Neuronal stem cell (in vitro differentiated cells): ENCODE measurements around the gene MSRB2.

Experiments used
- DNase-seq: peaks from one replicate; pipeline ENCODE4 v3.0.0-alpha.2; 2013; ENCODE audit warnings: low spot score
- H2AFZ ChIP-seq: one replicate; pipeline ENCODE4 v1.6.1; 2013; ENCODE audit warnings: mild to moderate bottlenecking, low read length, inconsistent platforms
- H2AK5ac ChIP-seq: 2 replicates; pipeline ENCODE4 v1.6.1; 2013; ENCODE audit warnings: low read depth, mild to moderate bottlenecking, inconsistent platforms, low read length, moderate library complexity, mixed read lengths
- H2BK120ac ChIP-seq: 2 replicates; pipeline ENCODE4 v1.6.1; 2013; ENCODE audit warnings: low read depth, mild to moderate bottlenecking, inconsistent platforms, low read length, moderate library complexity, mixed read lengths
- H2BK12ac ChIP-seq: one replicate; pipeline ENCODE4 v1.6.1; 2013; ENCODE audit warnings: low read length, inconsistent platforms
- H2BK15ac ChIP-seq: 2 replicates; pipeline ENCODE4 v1.6.1; 2013; ENCODE audit warnings: mild to moderate bottlenecking, low read length, inconsistent platforms, mixed read lengths
- H2BK5ac ChIP-seq: one replicate; pipeline ENCODE4 v1.6.1; 2013; ENCODE audit warnings: inconsistent platforms, mild to moderate bottlenecking, low read length, moderate library complexity
- H3K14ac ChIP-seq: one replicate; pipeline ENCODE4 v1.6.1; 2013; ENCODE audit warnings: low read length, inconsistent platforms
- H3K18ac ChIP-seq: 2 replicates; pipeline ENCODE4 v1.6.1; 2013; ENCODE audit warnings: low read length, inconsistent platforms
- H3K23ac ChIP-seq: 2 replicates; pipeline ENCODE4 v1.6.1; 2013; ENCODE audit warnings: low read depth, mild to moderate bottlenecking, mixed read lengths, low read length, inconsistent platforms; ENCODE audit not compliant: poor library complexity
- H3K27ac ChIP-seq: replicated peaks from 3 replicates; pipeline ENCODE4 v1.5.1; 2013; ENCODE audit warnings: low read length, inconsistent platforms
- H3K27me3 ChIP-seq, 3 experiments: 2 replicates each; pipeline ENCODE4 v1.6.1; 2013; ENCODE audit warnings: low read length in 3 of 3, mild to moderate bottlenecking in 2 of 3, inconsistent platforms in 1 of 3, low read depth in 1 of 3, mixed read lengths in 1 of 3, moderate library complexity in 1 of 3; ENCODE audit not compliant: control insufficient read depth in 3 of 3, insufficient read depth in 3 of 3
- H3K36me3 ChIP-seq, 2 donors: replicated peaks in 1 of 2; 2 replicates each; pipeline ENCODE4 v1.6.1; 2013; ENCODE audit warnings: low read length in 2 of 2; ENCODE audit not compliant: control insufficient read depth in 2 of 2, insufficient read depth in 2 of 2
- H3K4ac ChIP-seq: 2 replicates; pipeline ENCODE4 v1.6.1; 2013; ENCODE audit warnings: inconsistent platforms, mild to moderate bottlenecking, low read length, moderate library complexity
- H3K4me1 ChIP-seq, 2 donors: 1 replicate in 1 of 2; 2 replicates in 1 of 2; pipeline ENCODE4 v1.6.1; 2013; ENCODE audit warnings: low read length in 2 of 2, low read depth in 1 of 2; ENCODE audit not compliant: control insufficient read depth in 2 of 2, insufficient read depth in 1 of 2
- H3K4me2 ChIP-seq: one replicate; pipeline ENCODE4 v1.6.1; 2013; ENCODE audit warnings: mild to moderate bottlenecking, low read length, inconsistent platforms; ENCODE audit not compliant: insufficient read depth, poor library complexity, severe bottlenecking
- H3K4me3 ChIP-seq, 2 donors: 2 replicates each; pipeline ENCODE4 v1.5.1; 2013; ENCODE audit warnings: low read length in 2 of 2, mild to moderate bottlenecking in 2 of 2, inconsistent platforms in 1 of 2, moderate library complexity in 1 of 2
- H3K79me1 ChIP-seq: one replicate; pipeline ENCODE4 v1.6.1; 2013; ENCODE audit warnings: low read depth, mild to moderate bottlenecking, inconsistent platforms, low read length, moderate library complexity
- H3K9ac ChIP-seq: one replicate; pipeline ENCODE4 v1.6.1; 2013; ENCODE audit warnings: mild to moderate bottlenecking, low read depth, low read length, inconsistent platforms; ENCODE audit not compliant: poor library complexity
- H3K9me3 ChIP-seq, 2 donors: replicated peaks in 1 of 2; 2 replicates each; pipeline versions ENCODE3 to v1.6.1; 2013; ENCODE audit warnings: low read length in 2 of 2, mild to moderate bottlenecking in 2 of 2, inconsistent platforms in 1 of 2, low read depth in 1 of 2, mixed read lengths in 1 of 2, moderate library complexity in 1 of 2; ENCODE audit not compliant: control insufficient read depth in 2 of 2, insufficient read depth in 1 of 2
- H4K8ac ChIP-seq: one replicate; pipeline ENCODE4 v1.6.1; 2013; ENCODE audit warnings: low read depth, mild to moderate bottlenecking, inconsistent platforms, low read length, moderate library complexity
- H4K91ac ChIP-seq: one replicate; pipeline ENCODE4 v1.6.1; 2013; ENCODE audit warnings: low read length, low read depth, mild to moderate bottlenecking, inconsistent platforms; ENCODE audit not compliant: poor library complexity
- WGBS, 2 donors: extraction: QIAGEN DNeasy Blood & Tissue Kit; methylation state at CpG; one replicate each; pipeline ENCODE4 v1.1.7; 2013; ENCODE audit warnings: missing lambda C conversion rate in 2 of 2, mixed read lengths in 1 of 2; ENCODE audit not compliant: insufficient read length in 2 of 2, insufficient replicate concordance in 1 of 2; ENCODE audit errors: extremely low coverage in 2 of 2; 5-methylcytosine and 5-hydroxymethylcytosine counted together

The MSRB2 gene

GRCh38 chr10:23051278-23051677, 44.1 kb upstream of the MSRB2 start:
- H2BK120ac ChIP-seq = no peak overlapping the region
- H3K36me3 ChIP-seq = no peaks in the 10 kb centered on the region
- WGBS, 2 donors = no CpG with 5 or more reads among the region's 3 CpGs
- H3K9me3 ChIP-seq = no peaks in the 10 kb centered on the region
- H4K8ac ChIP-seq = no peak overlapping the region
- H3K4ac ChIP-seq = no peak overlapping the region
- no peaks in the 10 kb centered on the region for H3K79me1 ChIP-seq
- no peak overlapping the region for H2BK5ac ChIP-seq
- no peaks in the 10 kb centered on the region for H3K27me3 ChIP-seq
- no peak overlapping the region for H2BK12ac ChIP-seq
- H2AFZ ChIP-seq = no peak overlapping the region
- no peak for DNase-seq
- peaks cover 9 to 25% of the 10 kb centered on the region in 2 donors for H3K4me1 ChIP-seq
- no peak overlapping the region for H3K4me3 ChIP-seq
- no peak overlapping the region for H2AK5ac ChIP-seq
- no peak overlapping the region for H3K23ac ChIP-seq
- no peak overlapping the region for H4K91ac ChIP-seq
- H3K4me2 ChIP-seq = no peak overlapping the region
- H3K18ac ChIP-seq = no peak overlapping the region
- no peak overlapping the region for H3K9ac ChIP-seq
- no peak overlapping the region for H2BK15ac ChIP-seq
- H3K27ac ChIP-seq = no peak overlapping the region
- H3K14ac ChIP-seq = no peak overlapping the region

- Histone ChIP-seq H2BK12ac (no peak overlapping the region), H4K91ac (no peak overlapping the region), H3K14ac (no peak overlapping the region), H4K8ac (no peak overlapping the region), H2BK5ac (no peak overlapping the region), H2BK120ac (no peak overlapping the region), H3K9ac (no peak overlapping the region), H3K4ac (no peak overlapping the region), H3K27ac (no peak overlapping the region), H3K4me1 (peaks cover 9 to 27% of the 10 kb centered on the region in 2 donors), H2AK5ac (no peak overlapping the region), H3K4me2 (no peak overlapping the region), H3K9me3 (no peaks in the 10 kb centered on the region), H2AFZ (no peak overlapping the region), H3K36me3 (no peaks in the 10 kb centered on the region), H3K79me1 (no peaks in the 10 kb centered on the region), H3K27me3 (no peaks in the 10 kb centered on the region), H3K18ac (no peak overlapping the region), H3K23ac (no peak overlapping the region), H2BK15ac (no peak overlapping the region), H3K4me3 (no peak overlapping the region)
- no peak for DNase-seq
- no CpG with 5 or more reads among the region's 5 CpGs for WGBS, 2 donors
Observed at GRCh38 chr10:23051855-23052331, 43.5 kb upstream of the MSRB2 start.

DNA sequence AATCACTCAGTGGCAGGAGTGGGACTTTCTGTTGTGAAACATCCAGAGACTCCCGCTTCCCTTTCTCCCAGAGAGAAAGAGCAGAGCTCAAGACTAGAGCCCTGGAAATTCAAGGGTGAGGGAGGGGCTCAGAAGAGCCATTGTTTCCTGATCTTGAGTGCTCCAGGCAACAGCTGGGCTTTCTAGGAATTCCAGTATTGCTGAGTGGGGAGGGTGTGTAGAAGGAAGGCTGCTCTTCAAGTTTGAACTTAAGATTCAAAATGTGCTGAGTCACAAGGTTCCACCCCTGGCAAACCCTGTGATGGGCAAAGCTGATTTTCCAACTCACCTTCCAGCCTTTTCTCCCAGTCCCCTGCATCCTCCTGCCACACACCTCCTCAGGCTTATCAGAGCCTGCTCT, 42.3 kb upstream of the MSRB2 start:
- no peak for DNase-seq
- no CpG with 5 or more reads among the region's 1 CpG for WGBS, 2 donors
- H3K27ac ChIP-seq = no peak overlapping the region

GRCh38 chr10:23055424-23056185, 39.8 kb upstream of the MSRB2 start:
- H2BK12ac ChIP-seq = no peak overlapping the region
- no peak overlapping the region for H3K4me3 ChIP-seq
- no peaks in the 10 kb centered on the region for H3K27me3 ChIP-seq
- H2AFZ ChIP-seq = peak overlapping the region; percentile 73
- no peak overlapping the region for H3K14ac ChIP-seq
- H3K4ac ChIP-seq = no peak overlapping the region
- no peak overlapping the region for H4K8ac ChIP-seq
- no peak overlapping the region for H2AK5ac ChIP-seq
- no peak overlapping the region for H3K18ac ChIP-seq
- no peaks in the 10 kb centered on the region for H3K79me1 ChIP-seq
- H3K36me3 ChIP-seq = no peaks in the 10 kb centered on the region
- H3K4me1 ChIP-seq = peaks cover 9 to 27% of the 10 kb centered on the region in 2 donors
- H3K9ac ChIP-seq = no peak overlapping the region
- H2BK120ac ChIP-seq = no peak overlapping the region
- H2BK15ac ChIP-seq = no peak overlapping the region
- H2BK5ac ChIP-seq = no peak overlapping the region
- no CpG with 5 or more reads among the region's 7 CpGs for whole genome bisulfite sequencing, 2 donors
- H3K9me3 ChIP-seq = peaks cover 0 to 4% of the 10 kb centered on the region in 2 donors
- DNase-seq = no peak
- no peak overlapping the region for H4K91ac ChIP-seq
- peak overlapping the region; percentile 18 for H3K27ac ChIP-seq
- no peak overlapping the region for H3K4me2 ChIP-seq
- H3K23ac ChIP-seq = no peak overlapping the region

More for the DNA sequence above, 42.3 kb upstream of the MSRB2 start:
- no peaks in the 10 kb centered on the region for H3K27me3 ChIP-seq
- H3K36me3 ChIP-seq = no peaks in the 10 kb centered on the region
- no peak overlapping the region for H3K14ac ChIP-seq
- no peak overlapping the region for H2BK120ac ChIP-seq
- no peaks in the 10 kb centered on the region for H3K79me1 ChIP-seq
- H3K4me2 ChIP-seq = no peak overlapping the region
- H3K4me1 ChIP-seq = peaks cover 9 to 27% of the 10 kb centered on the region in 2 donors
- no peak overlapping the region for H3K23ac ChIP-seq
- H3K4me3 ChIP-seq = no peak overlapping the region
- no peak overlapping the region for H3K4ac ChIP-seq
- H2BK15ac ChIP-seq = no peak overlapping the region
- H2AFZ ChIP-seq = peak overlapping the region; percentile 27
- H2BK12ac ChIP-seq = no peak overlapping the region
- no peak overlapping the region for H4K8ac ChIP-seq
- H2BK5ac ChIP-seq = no peak overlapping the region
- no peak overlapping the region for H4K91ac ChIP-seq
- H3K18ac ChIP-seq = no peak overlapping the region
- no peak overlapping the region for H3K9ac ChIP-seq
- no peak overlapping the region for H2AK5ac ChIP-seq
- H3K9me3 ChIP-seq = no peaks in the 10 kb centered on the region
